NAMALWA (cell line): Measurements from ENCODE around the gene TRAPPC12.

Experiments used
- DNase-seq: peaks from one replicate; pipeline ENCODE4 v3.0.0-alpha.2; 2015; ENCODE audit warnings: low spot score

Gene TRAPPC12

DNA sequence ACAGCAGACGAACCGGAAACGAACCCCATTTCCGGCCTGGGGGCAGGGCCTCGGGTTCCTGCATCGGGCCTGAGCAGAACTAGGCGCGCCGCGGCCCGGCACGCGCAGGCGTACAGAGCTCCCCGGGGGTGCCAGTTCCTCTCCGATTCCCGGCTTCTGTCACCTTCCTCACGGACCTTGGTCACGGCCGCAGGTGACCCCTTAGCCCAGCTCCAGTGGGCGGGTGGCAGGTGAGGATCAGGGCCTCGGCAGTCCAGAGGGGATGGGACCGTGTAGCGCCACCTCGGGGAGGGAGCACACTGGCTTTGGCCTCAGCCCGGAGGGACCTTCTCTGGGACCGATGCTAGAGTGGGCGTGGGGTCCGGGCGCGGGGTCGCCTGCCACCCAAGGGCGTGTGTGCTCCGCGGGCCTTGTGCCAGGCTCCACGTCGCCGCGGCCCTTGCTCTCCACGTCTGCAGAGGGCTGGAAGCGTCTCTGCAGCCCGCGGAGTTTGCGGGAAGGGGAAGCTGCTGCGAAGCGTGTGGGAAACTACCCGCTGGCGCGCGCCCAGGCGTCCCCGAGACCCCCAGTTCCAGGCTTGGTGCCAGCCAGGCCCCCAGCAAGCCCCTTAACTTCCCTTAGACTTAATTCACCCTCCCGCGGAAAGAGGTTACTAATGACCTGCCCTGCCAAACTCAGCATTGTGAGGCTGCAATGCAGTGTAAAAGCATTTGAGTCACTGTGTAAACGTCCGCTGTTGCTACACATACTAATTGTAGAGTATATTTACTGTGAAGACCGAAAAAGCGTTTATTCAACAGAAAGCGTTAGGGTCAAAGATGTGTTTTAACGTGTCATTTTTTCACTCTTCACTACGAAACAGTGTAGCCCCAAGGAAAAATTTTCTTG is at the start of gene TRAPPC12:
TSS of gene TRAPPC12 (plus strand) at position 48 of the 888 bp plus-strand sequence. CDS start 7,930 bp downstream, outside the sequence.
- DNase-seq, result peak; percentile 95

DNA sequence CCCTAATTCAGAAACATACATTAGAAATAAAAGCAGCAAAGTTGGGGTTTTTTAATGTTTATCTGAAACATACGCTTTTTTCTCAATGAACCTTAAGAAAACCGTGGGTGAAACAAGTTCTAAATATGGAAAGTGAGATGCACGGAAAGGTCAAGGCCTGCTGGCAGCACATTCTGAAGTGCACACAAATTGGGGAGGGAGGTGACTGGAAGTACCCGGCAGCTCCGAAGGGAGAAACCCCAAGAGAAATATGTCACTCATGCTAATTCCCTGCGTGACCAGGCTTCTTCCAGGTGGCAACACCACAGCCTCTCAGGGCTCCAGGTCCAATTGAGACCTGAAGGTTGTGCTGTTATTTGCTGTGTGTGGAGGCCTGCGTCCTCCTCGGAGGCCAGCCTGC is 47.4 kb upstream of the TRAPPC12 start:
- no peak for DNase-seq

- DNase-seq, result no peak
Observed at GRCh38 chr2:3334392-3335345, 44.8 kb upstream of the TRAPPC12 start.

GRCh38 chr2:3336844-3337243 is 42.6 kb upstream of the TRAPPC12 start:
- no peak for DNase-seq

GRCh38 chr2:3338340-3338739 is 41.2 kb upstream of the TRAPPC12 start:
- DNase-seq, result no peak

DNA sequence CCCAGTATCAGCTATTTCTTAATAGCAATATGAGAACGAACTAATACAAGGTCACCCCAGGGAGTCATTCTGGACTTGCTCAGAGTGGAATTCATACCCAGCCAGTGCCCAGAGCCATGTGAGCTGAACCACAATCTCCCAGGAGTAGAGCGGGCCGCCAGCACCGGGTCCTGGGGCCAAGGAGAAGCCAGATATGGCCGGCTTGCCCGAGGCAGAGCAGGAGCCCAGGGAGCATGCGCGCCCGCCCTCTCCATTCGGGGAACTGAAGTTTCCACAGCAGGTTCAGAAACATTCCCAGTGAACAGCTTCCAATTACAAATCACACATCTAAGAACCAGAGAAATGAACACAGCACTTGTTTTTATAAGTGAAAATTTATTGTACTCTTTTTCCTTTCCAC is 39.4 kb upstream of the TRAPPC12 start:
- no peak for DNase-seq

GRCh38 chr2:3341336-3341735 is 38.2 kb upstream of the TRAPPC12 start:
- DNase-seq, result no peak

GRCh38 chr2:3342324-3342723 is 37.2 kb upstream of the TRAPPC12 start:
- no peak for DNase-seq

DNA sequence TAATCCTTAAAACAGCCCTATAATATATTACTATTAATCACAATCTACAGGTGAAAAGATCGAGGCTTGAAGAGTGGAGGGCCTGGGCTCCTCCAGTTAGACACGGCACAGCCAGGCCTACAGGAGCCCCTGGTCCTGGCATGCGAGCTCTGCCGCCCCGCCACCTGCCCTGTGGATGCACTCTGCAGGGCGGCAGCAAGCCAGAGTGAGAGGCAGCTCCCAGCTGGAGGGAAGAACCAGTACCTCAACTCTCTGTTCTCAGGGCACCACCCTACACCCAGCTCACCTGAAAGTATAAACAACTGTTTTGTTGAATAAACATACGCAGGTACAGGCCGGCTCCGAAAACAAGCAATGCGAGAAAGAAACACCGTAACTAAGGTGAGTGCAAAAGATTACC is 36.5 kb upstream of the TRAPPC12 start:
- no peak for DNase-seq

GRCh38 chr2:3344897-3345296 is 34.6 kb upstream of the TRAPPC12 start:
- DNase-seq, result no peak

DNA sequence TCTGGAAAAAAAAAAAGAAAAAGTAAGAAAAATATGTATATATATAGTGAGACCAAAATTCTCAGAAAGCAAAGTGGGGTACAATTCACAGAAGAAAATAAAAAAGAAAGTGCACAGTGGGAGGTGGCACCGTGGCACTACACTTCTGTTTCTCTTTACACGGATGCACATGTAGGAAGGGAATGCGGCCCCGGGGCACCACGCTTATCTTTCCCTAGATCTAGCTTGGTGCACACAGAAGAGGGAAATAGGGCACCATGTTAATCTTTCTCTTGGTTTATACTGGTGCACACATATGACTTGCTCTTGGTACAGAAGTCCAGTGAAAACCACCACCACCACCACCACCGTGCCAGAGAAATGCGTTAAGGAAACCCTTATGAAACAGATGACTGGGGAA is 33.9 kb upstream of the TRAPPC12 start:
- DNase-seq, result no peak

DNA sequence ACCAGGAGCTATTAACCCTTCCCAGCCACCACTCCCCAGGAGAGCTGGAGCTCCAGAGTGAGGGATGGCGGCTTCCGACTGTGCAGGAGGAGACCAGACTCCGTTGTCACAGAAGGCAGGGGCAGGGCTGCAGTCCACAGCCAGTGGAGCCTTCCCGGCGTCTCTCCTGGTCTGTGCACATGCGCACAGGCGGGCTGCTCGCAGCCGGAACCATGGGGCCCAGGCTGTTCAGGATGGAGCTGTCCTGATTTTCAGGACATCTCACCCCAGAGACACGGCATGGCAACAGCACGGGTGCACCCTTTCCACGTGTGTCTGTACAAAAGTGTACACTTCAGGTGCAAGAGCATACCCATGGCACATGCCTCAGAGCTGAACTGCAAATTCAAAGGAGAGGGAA is 30.7 kb upstream of the TRAPPC12 start:
- no peak for DNase-seq

- DNase-seq, result no peak
Observed at GRCh38 chr2:3349211-3349693, 30.2 kb upstream of the TRAPPC12 start.

GRCh38 chr2:3354986-3355385 is 24.5 kb upstream of the TRAPPC12 start:
- no peak for DNase-seq

DNA sequence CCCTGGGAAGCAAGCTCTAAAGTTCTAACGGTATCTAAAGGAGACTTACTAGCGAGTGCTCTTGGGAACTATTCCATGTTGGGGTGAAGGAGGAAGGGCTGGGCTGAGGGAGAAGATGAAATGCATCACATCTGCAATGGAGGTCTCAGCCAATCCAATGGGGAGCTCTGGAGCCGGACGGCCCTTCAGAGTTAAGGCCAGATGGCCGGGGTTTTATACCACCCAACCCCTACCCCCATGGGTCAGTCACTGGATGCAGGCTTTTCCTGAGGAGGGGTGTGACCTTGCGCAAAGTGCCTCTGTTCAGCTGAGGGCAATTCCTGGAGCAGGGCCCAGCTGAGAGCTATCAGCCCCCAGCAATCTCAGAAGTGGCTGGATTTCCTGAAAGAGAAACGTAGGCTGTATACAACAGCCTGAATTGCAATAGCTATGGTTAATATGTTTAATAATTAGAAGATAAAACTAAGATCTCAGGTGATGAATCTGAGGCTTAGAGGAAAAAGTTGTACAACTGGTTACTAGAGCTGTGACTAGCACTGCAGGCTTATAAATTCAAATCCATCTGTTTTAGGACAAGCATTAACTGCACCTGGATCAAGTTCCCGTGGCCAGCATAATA is 23.4 kb upstream of the TRAPPC12 start:
- no peak for DNase-seq

DNA sequence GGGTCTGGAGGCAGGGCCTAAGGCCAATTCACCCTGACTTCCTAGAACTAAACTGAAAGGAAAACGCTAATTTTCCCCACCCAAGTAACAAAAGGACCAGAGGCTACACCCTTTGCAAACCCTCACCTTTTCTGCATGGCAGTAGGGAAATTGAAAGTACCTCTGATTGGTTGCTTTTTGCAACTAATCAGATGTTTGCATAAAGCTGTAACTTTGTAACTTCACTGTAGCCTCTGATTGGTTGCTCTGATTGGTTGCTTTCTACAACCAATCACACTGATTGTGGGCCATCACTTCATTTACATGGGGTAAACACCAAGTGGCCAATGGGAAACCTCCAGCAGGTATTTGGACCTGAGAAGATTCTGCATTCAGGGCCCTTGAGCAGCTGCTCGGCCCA is 22.7 kb upstream of the TRAPPC12 start:
- DNase-seq, result no peak

- DNase-seq, result peak; percentile 41
Observed at GRCh38 chr2:3357446-3357845, 22.0 kb upstream of the TRAPPC12 start.

DNA sequence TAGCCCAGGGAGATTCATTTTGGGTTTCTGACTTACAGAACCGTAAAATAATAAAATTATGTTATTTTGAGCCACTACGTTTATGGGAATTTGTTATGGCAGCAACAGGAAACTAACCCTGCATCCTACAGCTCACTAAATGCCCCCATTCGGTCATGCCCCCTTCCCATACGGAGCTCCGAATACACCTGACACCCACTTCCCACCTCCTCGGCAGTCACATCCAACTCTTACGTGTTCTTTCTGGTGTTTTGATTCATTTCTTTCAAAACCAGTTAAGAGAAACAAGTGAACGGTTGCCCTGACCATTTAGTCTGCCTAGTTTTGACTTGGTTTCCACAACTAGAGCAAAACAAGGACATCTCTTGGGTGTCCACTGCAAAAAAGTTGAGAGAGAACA is 21.6 kb upstream of the TRAPPC12 start:
- no peak for DNase-seq

GRCh38 chr2:3361518-3362389 is 17.7 kb upstream of the TRAPPC12 start:
- DNase-seq, result no peak

GRCh38 chr2:3365219-3365618 is 14.3 kb upstream of the TRAPPC12 start:
- DNase-seq, result no peak

DNA sequence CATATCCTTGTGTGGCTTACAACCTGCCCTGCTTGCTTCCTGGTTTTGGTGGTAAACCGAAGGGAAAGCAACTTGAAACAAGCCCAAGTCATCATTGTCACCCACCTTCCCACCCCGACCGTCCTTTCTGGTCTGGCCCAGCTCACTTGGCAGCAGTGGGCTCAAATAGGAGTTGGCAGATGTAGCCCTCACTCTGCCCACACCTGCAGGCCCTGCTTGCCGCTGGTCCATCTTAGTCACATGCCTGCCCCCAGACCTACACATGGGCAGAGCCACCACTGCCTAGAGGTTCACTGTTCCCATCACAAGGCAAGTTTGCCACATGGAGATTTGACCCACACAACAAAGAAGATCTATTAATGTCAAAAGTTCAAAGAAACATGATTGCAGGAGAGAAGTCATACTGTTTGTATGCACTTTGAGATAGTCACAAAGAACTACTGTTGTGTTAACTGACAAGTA is 11.2 kb upstream of the TRAPPC12 start:
- no peak for DNase-seq
